ENCODE data around the gene IKZF2. TPM values are rescaled to one million over a fixed set of nuclear protein-coding genes. Genes with fewer than 3 reads are reported as not detected.
A peak's percentile ranks its signal among the peaks of the same experiment; 100 is the strongest.
"Not testable (repeated sequence)": the region's sequence is repeated elsewhere in the genome, so short reads cannot be mapped to it uniquely, and the experiment has no call there.

Gene IKZF2
- polyA plus RNA-seq, 1 experiment = 7.1 TPM

DNA sequence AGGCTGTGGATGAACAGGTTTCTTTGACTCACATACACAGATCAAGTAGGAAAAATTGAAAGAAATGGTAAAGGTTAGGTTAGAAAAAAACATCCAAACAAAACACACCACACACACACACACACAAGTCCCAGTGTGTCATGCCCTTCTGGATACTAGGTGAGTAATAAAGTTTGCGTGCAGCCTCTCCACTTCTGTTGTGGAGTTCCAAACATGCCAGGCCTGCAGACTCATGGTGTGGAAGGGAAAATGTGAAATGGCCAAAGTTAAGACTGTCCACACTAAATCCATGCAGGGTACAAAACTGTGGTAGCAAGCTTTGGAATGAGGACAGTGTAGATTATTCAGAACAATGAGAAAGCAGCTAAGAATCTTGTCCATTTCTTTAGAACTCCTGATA, 114.6 kb downstream of the IKZF2 start:
- TF ChIP-seq, protein P1, sequence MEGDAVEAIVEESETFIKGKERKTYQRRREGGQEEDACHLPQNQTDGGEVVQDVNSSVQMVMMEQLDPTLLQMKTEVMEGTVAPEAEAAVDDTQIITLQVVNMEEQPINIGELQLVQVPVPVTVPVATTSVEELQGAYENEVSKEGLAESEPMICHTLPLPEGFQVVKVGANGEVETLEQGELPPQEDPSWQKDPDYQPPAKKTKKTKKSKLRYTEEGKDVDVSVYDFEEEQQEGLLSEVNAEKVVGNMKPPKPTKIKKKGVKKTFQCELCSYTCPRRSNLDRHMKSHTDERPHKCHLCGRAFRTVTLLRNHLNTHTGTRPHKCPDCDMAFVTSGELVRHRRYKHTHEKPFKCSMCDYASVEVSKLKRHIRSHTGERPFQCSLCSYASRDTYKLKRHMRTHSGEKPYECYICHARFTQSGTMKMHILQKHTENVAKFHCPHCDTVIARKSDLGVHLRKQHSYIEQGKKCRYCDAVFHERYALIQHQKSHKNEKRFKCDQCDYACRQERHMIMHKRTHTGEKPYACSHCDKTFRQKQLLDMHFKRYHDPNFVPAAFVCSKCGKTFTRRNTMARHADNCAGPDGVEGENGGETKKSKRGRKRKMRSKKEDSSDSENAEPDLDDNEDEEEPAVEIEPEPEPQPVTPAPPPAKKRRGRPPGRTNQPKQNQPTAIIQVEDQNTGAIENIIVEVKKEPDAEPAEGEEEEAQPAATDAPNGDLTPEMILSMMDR (IDR thresholded peaks at IDR 0.05; ENCODE audit: low read depth, low read length) = no peak
- Histone ChIP-seq H3K27ac (ENCODE audit: low read depth, low read length) (no peak overlapping the region), H3K9me3 (ENCODE audit: control insufficient read depth, insufficient read depth, low read length) (no peaks in the 10 kb centered on the region), H3K27me3 (ENCODE audit: control insufficient read depth, insufficient read depth, low read length) (no peaks in the 10 kb centered on the region), H3K4me3 (ENCODE audit: low read depth, low read length) (no peak overlapping the region)
- POLR2A ChIA-PET = interaction anchor here (0.6 kb wide), 1 partner anchor 341 kb away, joined by 5 read pairs; no protein-coding TSS in a partner anchor
- CTCF ChIA-PET = no interaction called here
- peak; percentile 18 for DNase-seq (ENCODE audit: low read depth, low spot score)

DNA sequence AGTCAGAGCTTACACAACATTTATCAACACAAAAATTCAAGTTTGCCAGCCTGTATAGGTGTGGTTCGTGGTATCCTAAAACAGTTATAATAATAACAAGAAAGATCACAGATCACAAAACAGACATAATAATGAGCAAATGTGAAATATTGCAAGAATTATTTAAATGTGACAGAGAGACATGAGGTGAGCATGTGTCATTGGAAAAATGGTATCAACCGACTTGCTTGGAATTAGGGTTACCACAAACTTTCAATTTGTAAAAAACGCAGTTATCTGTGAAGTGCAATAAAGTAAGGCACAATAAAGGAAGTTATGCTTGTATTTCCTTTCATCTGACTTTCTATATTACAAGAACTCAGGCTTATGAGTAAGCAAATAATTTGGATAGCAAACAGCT, 116.8 kb downstream of the IKZF2 start:
- no peak overlapping the region for H3K27ac ChIP-seq (ENCODE audit: low read depth, low read length)
- H3K4me3 ChIP-seq (ENCODE audit: low read depth, low read length) = no peak overlapping the region
- POLR2A ChIA-PET = no interaction called here
- no peaks in the 10 kb centered on the region for H3K27me3 ChIP-seq (ENCODE audit: control insufficient read depth, insufficient read depth, low read length)
- TF ChIP-seq, protein P1 (IDR thresholded peaks at IDR 0.05; ENCODE audit: low read depth, low read length) = no peak
- DNase-seq (ENCODE audit: low read depth, low spot score) = no peak
- CTCF ChIA-PET = no interaction called here
- H3K9me3 ChIP-seq (ENCODE audit: control insufficient read depth, insufficient read depth, low read length) = no peaks in the 10 kb centered on the region

DNA sequence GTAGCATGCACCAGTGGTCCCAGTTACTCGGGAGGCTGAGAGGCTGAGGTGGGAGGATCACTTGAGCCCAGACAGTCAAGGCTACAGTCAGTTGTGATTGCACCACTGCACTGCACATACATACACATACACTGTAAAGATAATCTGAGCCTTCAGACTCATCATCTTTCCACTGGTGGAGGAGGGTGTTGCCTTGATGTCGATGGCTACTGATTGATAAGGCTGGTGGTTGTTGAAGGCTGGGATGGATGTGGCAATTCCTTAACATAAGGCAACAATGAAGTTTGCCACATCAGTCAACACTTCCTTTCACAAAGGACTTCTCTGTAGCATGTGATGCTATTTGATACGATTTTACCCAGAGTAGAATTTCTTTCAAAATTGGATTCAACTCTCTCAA, 118.8 kb downstream of the IKZF2 start:
- H3K9me3 ChIP-seq (ENCODE audit: control insufficient read depth, insufficient read depth, low read length) = no peaks in the 10 kb centered on the region
- no peak overlapping the region for H3K4me3 ChIP-seq (ENCODE audit: low read depth, low read length)
- H3K27me3 ChIP-seq (ENCODE audit: control insufficient read depth, insufficient read depth, low read length) = no peaks in the 10 kb centered on the region
- DNase-seq (ENCODE audit: low read depth, low spot score) = no peak
- TF ChIP-seq, protein P1 (IDR thresholded peaks at IDR 0.05; ENCODE audit: low read depth, low read length) = no peak
- CTCF ChIA-PET = no interaction called here
- H3K27ac ChIP-seq (ENCODE audit: low read depth, low read length) = no peak overlapping the region
- POLR2A ChIA-PET = no interaction called here

DNA sequence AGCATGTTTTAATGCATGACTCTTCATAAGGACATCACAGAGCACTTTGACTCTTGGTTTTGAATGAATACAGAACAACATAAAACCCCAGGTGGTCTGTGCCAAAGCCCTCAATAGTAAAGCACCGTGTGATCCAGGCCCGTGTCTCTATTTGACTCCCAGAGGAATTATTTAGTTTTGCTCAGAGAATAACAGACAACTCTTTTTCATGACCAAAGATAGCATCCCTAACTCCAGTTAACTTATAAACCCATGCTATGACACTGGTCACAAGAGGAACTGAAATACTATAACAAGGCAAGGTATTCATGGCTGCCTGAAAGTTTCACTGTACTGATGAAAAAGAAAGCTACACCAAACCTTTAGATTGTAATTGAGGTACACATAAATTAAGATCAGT, 128.4 kb downstream of the IKZF2 start:
- ChIA-PET POLR2A (no interaction called here), CTCF (interaction anchor here (0.7 kb wide), 1 partner anchor 416 kb away, joined by 3 read pairs; no protein-coding TSS in a partner anchor)
- no peak overlapping the region for H3K4me3 ChIP-seq (ENCODE audit: low read depth, low read length)
- TF ChIP-seq, protein P1 (IDR thresholded peaks at IDR 0.05; ENCODE audit: low read depth, low read length) = no peak
- H3K9me3 ChIP-seq (ENCODE audit: control insufficient read depth, insufficient read depth, low read length) = no peaks in the 10 kb centered on the region
- no peak for DNase-seq (ENCODE audit: low read depth, low spot score)
- no peak overlapping the region for H3K27ac ChIP-seq (ENCODE audit: low read depth, low read length)
- no peaks in the 10 kb centered on the region for H3K27me3 ChIP-seq (ENCODE audit: control insufficient read depth, insufficient read depth, low read length)

DNA sequence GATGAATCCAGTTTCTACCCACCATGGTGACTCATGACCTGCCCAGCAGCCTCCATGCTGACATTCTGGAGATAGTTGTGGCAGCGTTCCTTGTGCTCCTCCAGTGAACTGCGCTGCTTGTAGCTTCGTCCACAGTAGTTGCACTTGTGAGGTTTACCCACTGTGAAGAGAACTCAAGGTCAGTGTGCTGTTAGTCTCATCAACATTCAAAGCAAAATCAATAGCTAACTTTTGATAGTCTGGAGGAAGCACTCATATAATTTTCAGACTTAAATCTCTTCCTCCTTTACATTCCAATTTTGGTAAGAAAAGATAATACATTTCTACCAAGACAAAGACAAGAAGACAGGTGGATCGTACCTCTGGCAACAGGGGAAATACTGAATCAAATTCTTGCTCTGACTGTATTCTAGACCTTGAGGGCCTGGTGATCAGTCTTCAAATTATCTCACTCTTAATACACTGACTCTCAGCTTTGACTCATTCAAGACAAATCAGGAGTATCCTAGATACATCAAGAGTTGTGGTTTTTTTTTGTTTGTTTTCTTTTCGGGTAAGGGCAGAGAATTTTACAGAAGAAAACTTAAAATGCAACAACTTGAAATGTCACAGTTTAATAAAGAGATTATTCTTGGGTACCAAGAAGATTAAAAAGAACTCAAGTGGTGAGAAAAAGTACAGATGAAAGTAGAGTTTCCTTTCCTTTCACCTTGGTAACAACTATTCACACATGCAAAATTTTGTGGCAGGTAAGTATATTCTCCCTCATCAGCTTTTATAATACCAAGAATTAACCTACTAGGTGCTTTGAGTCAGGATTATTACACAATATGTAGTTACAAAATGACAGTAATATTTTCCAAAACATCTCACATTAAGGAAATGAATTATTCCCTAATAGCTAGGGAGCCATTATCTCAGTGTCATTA, 129.2 kb downstream of the IKZF2 start:
- Histone ChIP-seq H3K27me3 (ENCODE audit: control insufficient read depth, insufficient read depth, low read length) (no peaks in the 10 kb centered on the region), H3K4me3 (ENCODE audit: low read depth, low read length) (no peak overlapping the region)
- POLR2A ChIA-PET = no interaction called here

DNA sequence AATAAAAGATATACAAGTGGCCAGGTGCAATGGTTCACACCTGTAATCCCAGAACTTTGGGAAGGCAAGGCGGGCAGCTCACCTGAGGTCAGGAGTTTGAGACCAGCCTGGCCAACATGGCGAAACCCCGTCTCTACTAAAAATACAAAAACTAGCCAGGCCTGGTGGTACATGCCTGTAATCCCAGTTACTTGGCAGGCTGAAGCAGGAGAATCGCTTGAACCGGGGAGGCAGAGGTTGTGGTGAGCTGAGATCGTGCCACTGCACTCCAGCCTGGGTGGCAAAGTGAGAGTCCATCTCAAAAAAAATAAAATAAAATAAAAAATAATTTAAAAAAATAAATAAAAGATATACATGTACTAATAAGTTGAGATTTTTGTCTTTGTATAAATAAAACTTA, 130.5 kb downstream of the IKZF2 start:
- H3K27ac ChIP-seq (ENCODE audit: low read depth, low read length); POLR2A ChIA-PET; H3K4me3 ChIP-seq (ENCODE audit: low read depth, low read length); H3K9me3 ChIP-seq (ENCODE audit: control insufficient read depth, insufficient read depth, low read length); H3K27me3 ChIP-seq (ENCODE audit: control insufficient read depth, insufficient read depth, low read length); DNase-seq (ENCODE audit: low read depth, low spot score); CTCF ChIA-PET: not testable (repeated sequence)

More for the DNA sequence above, 129.2 kb downstream of the IKZF2 start:
- CTCF ChIA-PET = no interaction called here
- H3K9me3 ChIP-seq (ENCODE audit: control insufficient read depth, insufficient read depth, low read length) = no peaks in the 10 kb centered on the region
- H3K27ac ChIP-seq (ENCODE audit: low read depth, low read length) = no peak overlapping the region
- TF ChIP-seq, protein P1 (IDR thresholded peaks at IDR 0.05; ENCODE audit: low read depth, low read length) = no peak
- DNase-seq (ENCODE audit: low read depth, low spot score) = no peak

Measured in AG04450 (cell line).